GM21360 (cell line): Measurements from ENCODE around the gene PNKD.

Experiments
- ATAC-seq: cut with Tn5 transposase; IDR thresholded peaks from one replicate; pipeline ENCODE4 v1.9.1; 2021; ENCODE audit warnings: mild to moderate bottlenecking, moderate library complexity; ENCODE audit not compliant: unreplicated experiment

The PNKD gene

DNA sequence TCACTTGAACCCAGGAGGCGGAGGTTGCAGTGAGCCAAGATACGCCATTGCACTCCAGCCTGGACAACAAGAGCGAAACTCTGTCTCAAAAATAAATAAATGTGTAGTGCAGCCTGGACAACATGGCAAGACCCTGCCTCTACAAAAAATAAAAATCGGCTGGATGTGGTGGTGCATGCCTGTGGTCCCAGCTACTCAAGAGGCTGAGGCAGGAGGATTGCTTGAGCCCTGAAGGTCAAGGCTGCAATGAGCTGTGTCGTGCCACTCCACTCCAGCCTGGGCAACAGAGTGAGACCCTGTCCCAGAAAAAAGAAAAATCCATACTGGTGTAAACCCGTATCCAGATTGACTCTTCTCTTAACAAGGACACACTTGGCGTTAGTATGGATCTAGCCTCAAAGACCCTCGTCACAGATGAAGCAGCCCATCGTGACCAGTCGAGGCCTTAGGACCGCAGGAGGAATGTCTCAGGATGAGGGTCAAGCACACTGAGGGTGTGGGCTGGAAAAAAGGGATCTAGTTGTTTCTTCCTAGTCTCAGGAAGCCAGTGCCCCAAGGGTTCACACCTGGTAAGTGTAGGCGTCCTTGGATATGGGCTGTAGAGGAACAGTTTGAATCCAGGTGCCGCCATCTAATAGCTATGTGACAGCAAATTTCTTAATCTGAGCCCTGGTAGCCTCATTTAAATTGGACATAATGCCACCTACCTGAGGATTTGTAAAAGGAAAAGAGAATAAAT is 13.5 kb upstream of the PNKD start:
- no peak for ATAC-seq

GRCh38 chr2:218257390-218257981 is 12.8 kb upstream of the PNKD start:
- peak; percentile 85 for ATAC-seq

DNA sequence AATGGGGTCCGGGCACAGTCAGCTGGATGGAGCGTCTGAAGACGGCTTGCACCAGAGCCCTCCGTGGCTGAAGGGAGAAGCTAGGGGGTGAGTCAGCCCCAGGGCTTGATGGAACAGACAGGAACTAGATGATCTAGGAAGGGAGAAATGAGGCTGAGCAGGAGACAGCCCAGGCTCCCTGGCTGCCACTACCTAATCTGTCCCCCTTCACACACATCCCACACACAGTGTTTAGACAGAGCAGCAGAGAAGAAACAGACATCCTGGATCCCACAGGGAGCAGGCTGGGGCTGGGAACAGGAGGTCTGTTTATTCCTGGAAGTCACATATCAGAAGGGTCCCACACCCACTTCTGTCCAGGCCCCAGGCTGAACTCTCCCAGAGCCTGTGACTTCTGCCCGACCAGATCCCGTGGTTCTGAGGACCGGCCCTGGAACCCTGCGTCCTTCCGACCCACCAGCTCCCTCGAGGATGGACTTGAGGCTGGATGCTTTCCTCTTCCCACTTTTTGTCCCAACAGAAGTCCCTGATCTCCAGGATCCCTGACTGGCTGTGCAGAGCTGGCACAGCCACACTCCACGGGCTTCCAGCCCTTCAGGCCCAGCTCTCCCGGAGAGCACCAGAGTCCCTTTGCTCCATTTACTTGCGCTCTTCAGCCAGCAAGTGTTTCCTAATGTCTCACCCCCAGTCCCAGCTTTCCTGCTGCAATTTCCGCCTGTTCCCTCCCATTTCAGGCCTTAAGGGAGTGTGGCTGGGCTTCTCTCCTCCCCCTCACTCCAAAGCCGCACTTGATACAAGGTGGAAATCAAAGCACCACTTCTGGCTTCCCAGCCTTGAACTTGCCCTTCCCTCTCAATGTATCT is 11.0 kb upstream of the PNKD start:
- ATAC-seq = no peak

GRCh38 chr2:218260166-218260565 is 10.2 kb upstream of the PNKD start:
- no peak for ATAC-seq

DNA sequence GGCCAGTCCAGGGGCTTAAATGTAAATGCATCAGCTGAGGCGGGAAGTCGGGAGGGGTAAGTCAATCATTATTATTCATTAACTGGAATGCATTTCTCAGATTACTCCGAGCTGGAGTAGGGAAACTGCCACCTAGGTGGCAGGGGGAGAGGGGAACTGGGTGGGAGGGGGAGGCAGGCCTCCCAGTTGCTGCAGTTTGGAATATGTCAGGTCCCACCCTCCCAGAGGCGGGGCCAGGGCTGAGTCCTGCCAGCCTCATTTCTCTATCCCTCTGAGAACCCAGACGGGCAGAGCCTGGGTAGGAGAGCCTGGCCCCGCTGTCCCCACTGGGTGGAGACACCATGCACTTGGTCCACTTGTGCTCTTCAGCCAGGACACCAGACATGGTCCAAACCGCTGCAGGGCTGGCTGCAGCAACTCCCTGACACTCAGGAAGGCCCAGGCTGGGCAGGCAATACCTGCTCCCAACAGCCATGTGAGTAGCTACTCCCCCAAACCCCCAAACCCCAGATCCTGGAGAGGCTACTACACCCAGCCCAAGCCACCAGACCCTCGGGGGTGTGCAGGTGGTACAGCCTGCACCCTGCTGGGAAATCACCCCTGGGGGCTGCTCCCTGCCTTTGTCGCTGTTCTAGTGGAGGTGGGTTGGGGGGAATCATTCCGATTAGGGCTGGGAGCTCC is 9.4 kb upstream of the PNKD start, which contains the start of gene GPBAR1:
TSS of gene GPBAR1 (plus strand) at position 274 of the 681 bp plus-strand sequence. CDS start 1,710 bp downstream, outside the sequence.
- no peak for ATAC-seq

DNA sequence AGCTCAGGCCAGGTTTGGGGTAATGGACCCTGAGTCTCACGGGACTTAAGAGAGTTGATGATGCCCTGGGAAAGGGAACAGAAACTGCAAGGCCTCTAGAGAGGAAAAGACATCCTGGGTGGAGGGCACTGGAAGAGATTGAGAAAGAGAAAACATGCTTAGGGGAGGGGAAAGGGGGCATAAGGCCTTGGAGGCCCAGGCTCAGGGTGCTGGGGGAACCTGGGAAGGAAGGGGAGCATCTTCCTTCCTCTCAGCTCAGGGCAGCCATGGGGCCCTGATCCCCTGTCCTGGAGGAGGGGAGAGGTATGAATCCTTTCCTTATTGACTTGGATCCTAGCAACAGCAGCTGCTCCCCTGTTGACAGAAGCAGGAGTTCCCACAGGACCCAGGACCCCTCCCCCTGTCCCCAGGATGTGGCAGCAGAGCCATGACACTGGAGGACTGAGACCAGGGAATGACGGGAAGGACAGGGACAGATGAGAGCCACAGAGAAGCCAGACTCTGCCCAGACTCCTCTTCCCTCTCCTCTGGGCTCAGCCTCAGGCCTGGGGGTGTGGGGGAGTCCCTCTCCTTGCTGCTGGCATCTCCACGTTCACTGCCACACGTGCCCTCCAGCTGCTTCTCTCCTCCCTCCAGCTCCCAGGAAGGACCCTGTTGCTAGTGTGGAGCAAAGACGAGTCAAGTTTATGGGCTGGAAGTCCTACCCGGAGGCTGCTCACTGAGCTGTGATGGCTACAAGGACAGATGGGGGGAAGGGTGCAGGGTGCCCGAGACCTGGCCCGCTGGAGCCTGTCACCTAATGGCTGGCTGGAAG is 8.7 kb upstream of the PNKD start:
- no peak for ATAC-seq

DNA sequence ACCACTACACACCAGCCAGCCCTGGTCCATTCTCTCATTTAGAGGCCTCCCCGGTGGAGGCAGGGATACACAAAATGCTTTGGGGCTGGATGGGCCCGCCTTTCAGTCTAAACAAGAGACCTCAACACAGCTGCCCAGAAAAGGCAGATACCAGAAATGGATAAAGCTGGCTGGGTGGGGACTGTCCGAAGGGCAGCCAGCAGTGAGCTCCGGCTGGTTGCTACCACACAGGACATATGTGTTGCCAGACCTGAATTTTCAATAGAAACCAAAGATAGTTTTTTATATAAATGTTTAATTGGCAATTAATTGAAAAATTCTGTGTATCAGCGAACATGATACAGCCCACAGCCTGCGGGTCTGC is 8.1 kb upstream of the PNKD start:
- ATAC-seq = no peak

GRCh38 chr2:218262631-218263586 is 7.4 kb upstream of the PNKD start:
- ATAC-seq = no peak

GRCh38 chr2:218263817-218264641 is 6.3 kb upstream of the PNKD start:
- ATAC-seq = no peak

DNA sequence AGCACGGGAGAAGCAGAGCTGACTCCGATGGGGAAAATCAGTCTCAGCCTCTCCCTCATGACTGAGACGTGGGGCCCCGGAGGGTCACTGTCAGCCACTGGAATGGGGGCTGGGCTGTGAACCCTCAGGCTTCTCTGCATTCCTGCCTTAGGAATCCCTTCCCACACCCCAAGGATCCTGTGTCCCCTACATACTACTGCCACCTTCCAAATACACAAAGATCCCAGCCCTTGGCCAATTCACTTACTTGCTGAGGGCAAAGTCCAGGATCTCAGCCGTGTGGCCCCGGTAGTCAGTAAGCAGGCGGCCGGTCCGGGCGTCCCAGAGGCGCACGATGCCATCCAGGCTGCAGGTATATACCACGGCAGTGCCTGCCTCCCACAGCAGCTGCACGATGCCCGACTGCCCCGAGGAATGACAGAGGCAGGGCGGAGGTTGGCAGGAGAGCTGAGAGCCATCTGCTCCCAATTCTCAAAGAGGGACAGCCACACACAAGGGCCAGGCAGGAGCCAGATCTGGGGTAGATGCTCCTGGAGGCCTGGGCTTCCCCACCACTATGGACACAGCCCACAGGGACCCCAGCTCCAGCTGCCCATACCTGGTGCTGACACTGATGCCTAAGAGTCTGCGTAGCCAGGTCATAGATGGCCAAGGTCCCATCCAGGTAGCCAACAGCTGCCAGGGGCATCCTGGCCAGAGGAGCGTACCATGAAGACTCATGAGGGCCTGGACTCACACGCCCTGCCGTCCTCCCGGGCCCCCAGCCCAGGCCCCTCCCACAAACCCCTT is 5.4 kb upstream of the PNKD start:
- no peak for ATAC-seq

- ATAC-seq = no peak
Observed at GRCh38 chr2:218265626-218266025, 4.7 kb upstream of the PNKD start.

DNA sequence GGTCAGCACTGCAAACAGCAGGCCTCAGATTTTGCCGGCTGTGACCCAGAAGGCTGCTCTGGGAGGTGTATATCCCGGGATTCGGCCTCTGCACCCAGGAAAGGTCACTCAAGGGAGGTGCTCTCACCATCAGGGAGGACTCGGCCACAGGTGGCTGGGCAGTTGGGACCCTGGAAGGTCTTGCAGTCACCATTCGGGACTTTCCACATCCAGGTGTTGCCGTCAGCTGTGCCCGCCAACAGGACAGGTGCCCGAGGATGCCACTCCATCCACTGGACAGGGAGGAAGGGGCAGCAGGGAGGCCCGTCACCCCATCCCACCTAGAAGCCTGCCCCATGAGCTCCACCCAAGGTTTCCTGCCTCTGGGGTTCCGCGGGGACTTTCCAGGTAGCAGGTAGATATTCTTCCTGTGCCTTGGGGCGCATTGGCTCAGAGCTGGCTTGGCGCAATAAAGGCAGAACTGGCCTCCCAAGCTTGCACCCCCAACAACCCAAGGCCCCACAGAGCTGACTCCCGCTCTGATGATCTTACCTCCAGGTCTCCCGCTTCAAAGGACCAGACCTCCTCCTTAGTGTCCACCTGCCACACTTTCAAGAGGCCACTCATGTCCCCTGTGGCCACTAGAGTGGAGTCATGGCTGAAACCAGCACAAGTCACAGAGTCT is 3.9 kb upstream of the PNKD start:
- no peak for ATAC-seq

DNA sequence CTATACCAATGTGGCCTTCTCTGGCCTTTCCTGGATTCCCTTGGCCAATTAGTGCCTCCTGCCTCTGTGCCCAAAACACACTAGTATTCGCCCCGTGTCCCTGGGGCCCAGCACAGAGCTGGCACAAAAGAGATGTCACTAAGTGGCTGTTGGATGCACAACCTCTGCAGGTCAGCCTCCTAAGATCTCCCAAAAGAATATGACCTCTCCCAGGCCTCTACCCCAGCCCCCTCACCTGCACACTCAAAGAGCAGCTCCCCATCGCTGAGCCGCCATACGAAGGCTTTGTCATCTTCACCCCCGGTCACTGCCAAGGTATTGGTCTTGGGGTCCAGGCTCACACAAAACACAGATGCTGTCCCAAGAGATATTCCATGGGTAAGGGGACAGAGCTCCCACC is 3.1 kb upstream of the PNKD start:
- ATAC-seq = no peak

GRCh38 chr2:218270721-218271486 is 585 bp downstream of the PNKD start:
- no peak for ATAC-seq

DNA sequence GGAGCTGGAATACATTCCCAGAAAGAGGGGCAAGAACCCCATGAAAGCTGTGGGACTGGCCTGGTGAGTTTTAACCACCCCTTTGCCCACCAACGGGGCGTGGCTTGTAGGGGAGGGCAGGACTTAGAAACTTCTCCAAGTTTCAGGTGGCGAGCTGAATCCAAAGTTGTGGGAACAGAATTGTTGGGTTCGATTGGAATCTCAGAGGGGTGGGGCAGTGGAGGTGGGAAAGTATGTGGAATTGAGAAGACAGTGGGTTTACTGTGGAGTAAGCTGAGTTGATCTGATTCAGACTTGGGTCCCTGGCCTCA is 1.1 kb downstream of the PNKD start:
- no peak for ATAC-seq

- no peak for ATAC-seq
Observed at GRCh38 chr2:218271865-218272530, 1.7 kb downstream of the PNKD start.
